ENCODE measurements around the gene RAP1GDS1.
"Not testable (repeated sequence)": the region's sequence is repeated elsewhere in the genome, so short reads cannot be mapped to it uniquely, and the experiment has no call there.

Gene RAP1GDS1

GRCh38 chr4:98476891-98477290, 215.7 kb downstream of the RAP1GDS1 start:
- in situ Hi-C loops (cut with MboI; ENCODE audit: low sequenced_read_pairs): no loop called here

GRCh38 chr4:98479590-98479989, 218.4 kb downstream of the RAP1GDS1 start:
- in situ Hi-C loops (cut with MboI; ENCODE audit: low sequenced_read_pairs): not testable (repeated sequence)

GRCh38 chr4:98480535-98480934, 219.4 kb downstream of the RAP1GDS1 start:
- in situ Hi-C loops (cut with MboI; ENCODE audit: low sequenced_read_pairs): no loop called here

GRCh38 chr4:98481167-98481566, 220.0 kb downstream of the RAP1GDS1 start:
- in situ Hi-C loops (cut with MboI; ENCODE audit: low sequenced_read_pairs): no loop called here

- in situ Hi-C loops (cut with MboI; ENCODE audit: low sequenced_read_pairs): no loop called here
Observed at GRCh38 chr4:98482503-98482846, 221.3 kb downstream of the RAP1GDS1 start.

GRCh38 chr4:98482847-98483806, 221.9 kb downstream of the RAP1GDS1 start:
- in situ Hi-C loops (cut with MboI; ENCODE audit: low sequenced_read_pairs): no loop called here

- in situ Hi-C loops (cut with MboI; ENCODE audit: low sequenced_read_pairs): no loop called here
Observed at GRCh38 chr4:98484031-98484430, 222.8 kb downstream of the RAP1GDS1 start.

- in situ Hi-C loops (cut with MboI; ENCODE audit: low sequenced_read_pairs): no loop called here
Observed at GRCh38 chr4:98485816-98486345, 224.7 kb downstream of the RAP1GDS1 start.

GRCh38 chr4:98490251-98490650, 229.1 kb downstream of the RAP1GDS1 start:
- in situ Hi-C loops (cut with MboI; ENCODE audit: low sequenced_read_pairs): no loop called here

GRCh38 chr4:98491899-98492559, 230.8 kb downstream of the RAP1GDS1 start:
- in situ Hi-C loops (cut with MboI; ENCODE audit: low sequenced_read_pairs): no loop called here

- in situ Hi-C loops (cut with MboI; ENCODE audit: low sequenced_read_pairs): no loop called here
Observed at GRCh38 chr4:98493296-98493695, 232.1 kb downstream of the RAP1GDS1 start.
